ENCODE results near the gene NAB2.
A peak's percentile ranks its signal among the peaks of the same experiment; 100 is the strongest.

NAB2 gene

GRCh38 chr12:57095440-57095839, 6.5 kb downstream of the NAB2 start:
- no peak for DNase-seq

GRCh38 chr12:57096099-57096572, 7.2 kb downstream of the NAB2 start:
- no peak for DNase-seq

- no peak for DNase-seq
These were observed 8.0 kb downstream of the NAB2 start for GRCh38 chr12:57096748-57097553.

GRCh38 chr12:57097554-57097835, 8.6 kb downstream of the NAB2 start:
- DNase-seq, result no peak

GRCh38 chr12:57098546-57098945, 9.6 kb downstream of the NAB2 start:
- DNase-seq, result no peak

- no peak for DNase-seq
These were observed 10.3 kb downstream of the NAB2 start for GRCh38 chr12:57099047-57099714.

- no peak for DNase-seq
These were observed 10.9 kb downstream of the NAB2 start for GRCh38 chr12:57099766-57100165.

GRCh38 chr12:57101892-57102695, 13.2 kb downstream of the NAB2 start:
- no peak for DNase-seq

GRCh38 chr12:57103856-57104255, 14.9 kb downstream of the NAB2 start:
- no peak for DNase-seq

- no peak for DNase-seq
These were observed 15.5 kb downstream of the NAB2 start for GRCh38 chr12:57104292-57104910.

GRCh38 chr12:57105011-57105753, 16.3 kb downstream of the NAB2 start:
- no peak for DNase-seq

GRCh38 chr12:57106021-57106708, 17.3 kb downstream of the NAB2 start:
- no peak for DNase-seq

- DNase-seq, result no peak
These were observed 18.7 kb downstream of the NAB2 start for GRCh38 chr12:57107456-57108155.

- no peak for DNase-seq
These were observed 20.5 kb downstream of the NAB2 start for GRCh38 chr12:57109207-57110103.

- peak; percentile 51 for DNase-seq
These were observed 21.5 kb downstream of the NAB2 start for GRCh38 chr12:57110104-57111030.

- DNase-seq, result peak; percentile 83
These were observed 22.3 kb downstream of the NAB2 start, which contains the start of gene STAT6 for GRCh38 chr12:57111031-57111734. TSS of gene STAT6 (minus strand) at chr12:57111362. CDS start at chr12:57108278, 3,084 bp downstream.

GRCh38 chr12:57112492-57113294, 23.8 kb downstream of the NAB2 start:
- no peak for DNase-seq

Data from fibroblast of upper back skin (primary cell).